HEK293 (cell line): ENCODE measurements around the gene ZNF565.

Experiments
- CTCF ChIA-PET: fragments of 350-600 bp; formaldehyde crosslinking; extraction: SDS; loops from one replicate; lab custom pipeline; 2021; ENCODE audit warnings: antibody characterized with exemption; lab: Yijun Ruan, JAX
- POLR2A ChIA-PET: fragments of 300-600 bp; formaldehyde crosslinking; extraction: SDS; loops from one replicate; lab custom pipeline; 2020; ENCODE audit warnings: antibody characterized with exemption, inconsistent platforms; lab: Yijun Ruan, JAX
- H3K27ac ChIP-seq: fragments of 200-500 bp; sonication (Bioruptor generic); 2 replicates; pipeline ENCODE4 v1.5.1; 2014; ENCODE audit warnings: low read depth, low read length, control low read depth, inconsistent platforms; ENCODE audit errors: extremely low read depth
- H3K36me3 ChIP-seq, 2 experiments: fragments of 200-500 bp in 1 of 2; sonication (Bioruptor generic) in 1 of 2; 1 replicate in 1 of 2; 2 replicates in 1 of 2; pipeline ENCODE4 v1.5.1; 2014 to 2017; ENCODE audit warnings: inconsistent platforms in 2 of 2, low read length in 2 of 2; ENCODE audit not compliant: control insufficient read depth in 2 of 2, insufficient read depth in 1 of 2
- H3K4me1 ChIP-seq: fragments of 200-500 bp; sonication (Bioruptor generic); 2 replicates; pipeline ENCODE4 v1.5.1; 2014; ENCODE audit warnings: mild to moderate bottlenecking, low read length, inconsistent platforms; ENCODE audit not compliant: control insufficient read depth, insufficient read depth
- H3K4me3 ChIP-seq: 2 replicates; pipeline ENCODE4 v1.5.1; 2011; ENCODE audit warnings: low read depth, mild to moderate bottlenecking, control low read depth, low read length, moderate library complexity
- H3K9me3 ChIP-seq: fragments of 200-500 bp; sonication (Bioruptor generic); 2 replicates; pipeline ENCODE4 v1.5.1; 2014; ENCODE audit warnings: low read depth, low read length, inconsistent platforms; ENCODE audit not compliant: control insufficient read depth, insufficient read depth
- GLIS2 ChIP-seq: fragments of 450-650 bp; formaldehyde crosslinking; IDR thresholded peaks from 2 replicates; pipeline ENCODE4 v1.5.1; 2016; ENCODE audit warnings: missing biosample characterization, missing genetic modification characterization
- KLF8 ChIP-seq: fragments of 450-650 bp; formaldehyde crosslinking; IDR thresholded peaks from 2 replicates; pipeline ENCODE4 v1.5.1; 2016; ENCODE audit warnings: missing biosample characterization, missing genetic modification characterization
- PRDM1 ChIP-seq: fragments of 450-650 bp; formaldehyde crosslinking; IDR thresholded peaks from 2 replicates; pipeline ENCODE4; 2016; ENCODE audit warnings: missing biosample characterization, missing genetic modification characterization
- SETDB1 ChIP-seq: IDR thresholded peaks from one replicate; pipeline ENCODE4 v1.6.1; 2017; ENCODE audit warnings: mild to moderate bottlenecking, low read length, moderate library complexity, mixed read lengths; ENCODE audit not compliant: insufficient read length
- SP7 ChIP-seq: fragments of 450-650 bp; formaldehyde crosslinking; IDR thresholded peaks from 2 replicates; pipeline ENCODE4 v1.5.1; 2016; ENCODE audit warnings: missing biosample characterization, missing genetic modification characterization
- ZFHX2 ChIP-seq: fragments of 450-650 bp; formaldehyde crosslinking; conservative IDR thresholded peaks from 2 replicates; pipeline ENCODE4 v1.5.1; 2016; ENCODE audit warnings: missing biosample characterization, missing genetic modification characterization
- ZNF175 ChIP-seq: fragments of 450-650 bp; formaldehyde crosslinking; IDR thresholded peaks from 2 replicates; pipeline ENCODE4 v1.5.1; 2016; ENCODE audit warnings: missing biosample characterization, missing genetic modification characterization
- ZNF214 ChIP-seq: fragments of 450-650 bp; formaldehyde crosslinking; IDR thresholded peaks from 2 replicates; pipeline ENCODE4 v1.5.1; 2017; ENCODE audit warnings: missing biosample characterization, mild to moderate bottlenecking, missing genetic modification characterization, borderline replicate concordance
- ZNF239 ChIP-seq: fragments of 450-650 bp; formaldehyde crosslinking; IDR thresholded peaks from 2 replicates; pipeline ENCODE4 v1.5.1; 2016; ENCODE audit warnings: missing biosample characterization, missing genetic modification characterization
- ZNF274 ChIP-seq, 2 experiments: fragments of 200-500 bp in 1 of 2; fragments of 450-650 bp in 1 of 2; sonication (Bioruptor generic) in 1 of 2; formaldehyde crosslinking in 1 of 2; IDR thresholded peaks; 2 replicates each; pipeline versions ENCODE4 v1.5.1 to v1.6.1; 2014 to 2016; ENCODE audit warnings: borderline replicate concordance in 1 of 2, inconsistent platforms in 1 of 2, low read length in 1 of 2, missing biosample characterization in 1 of 2, missing genetic modification characterization in 1 of 2
- ZNF433 ChIP-seq: fragments of 450-650 bp; formaldehyde crosslinking; IDR thresholded peaks from 2 replicates; pipeline ENCODE4 v1.5.1; 2016; ENCODE audit warnings: missing biosample characterization, missing genetic modification characterization, low read depth
- ZNF510 ChIP-seq: fragments of 450-650 bp; formaldehyde crosslinking; IDR thresholded peaks from 2 replicates; pipeline ENCODE4 v1.5.1; 2018; ENCODE audit warnings: mild to moderate bottlenecking, missing genetic modification characterization, missing biosample characterization; ENCODE audit not compliant: insufficient replicate concordance
- ZNF544 ChIP-seq: fragments of 450-650 bp; formaldehyde crosslinking; IDR thresholded peaks from 2 replicates; pipeline ENCODE4 v1.5.0; 2017; ENCODE audit warnings: missing biosample characterization, missing genetic modification characterization
- ZNF548 ChIP-seq: fragments of 450-650 bp; formaldehyde crosslinking; IDR thresholded peaks from 2 replicates; pipeline ENCODE4 v1.5.1; 2016; ENCODE audit warnings: missing biosample characterization, missing genetic modification characterization
- ZNF558 ChIP-seq: fragments of 450-650 bp; formaldehyde crosslinking; IDR thresholded peaks from 2 replicates; pipeline ENCODE4 v1.5.1; 2016; ENCODE audit warnings: missing biosample characterization, missing genetic modification characterization
- ZNF596 ChIP-seq: fragments of 450-650 bp; IDR thresholded peaks from 2 replicates; pipeline ENCODE4 v1.5.0; 2018; ENCODE audit warnings: missing biosample characterization, mild to moderate bottlenecking, missing genetic modification characterization, moderate library complexity
- ZNF610 ChIP-seq: fragments of 450-650 bp; formaldehyde crosslinking; IDR thresholded peaks from 2 replicates; pipeline ENCODE4 v1.5.1; 2016; ENCODE audit warnings: missing biosample characterization, missing genetic modification characterization, borderline replicate concordance
- ZNF664 ChIP-seq: fragments of 450-650 bp; formaldehyde crosslinking; IDR thresholded peaks from 2 replicates; pipeline ENCODE4 v1.5.1; 2016; ENCODE audit warnings: missing biosample characterization, missing genetic modification characterization
- ZSCAN30 ChIP-seq: fragments of 450-650 bp; IDR thresholded peaks from 2 replicates; pipeline ENCODE4 v1.5.1; 2018; ENCODE audit warnings: missing biosample characterization, mild to moderate bottlenecking, missing genetic modification characterization, moderate library complexity
- TF ChIP-seq, protein P1 (sequence below): fragments of 450-650 bp; formaldehyde crosslinking; IDR thresholded peaks from 2 replicates; pipeline ENCODE4 v1.5.1; 2016; ENCODE audit warnings: missing biosample characterization, missing genetic modification characterization
- TF ChIP-seq, protein P2 (sequence below): fragments of 450-650 bp; formaldehyde crosslinking; IDR thresholded peaks from 2 replicates; pipeline ENCODE4 v1.5.1; 2016; ENCODE audit warnings: missing biosample characterization, missing genetic modification characterization
- TF ChIP-seq, protein P3 (sequence below): fragments of 450-650 bp; formaldehyde crosslinking; IDR thresholded peaks from 2 replicates; pipeline ENCODE4 v1.5.1; 2016; ENCODE audit warnings: missing biosample characterization, missing genetic modification characterization
- TF ChIP-seq, protein P4 (sequence below): fragments of 450-650 bp; formaldehyde crosslinking; IDR thresholded peaks from 2 replicates; pipeline ENCODE4 v1.5.1; 2016; ENCODE audit warnings: missing biosample characterization, missing genetic modification characterization, low read depth

ZNF565 gene

DNA sequence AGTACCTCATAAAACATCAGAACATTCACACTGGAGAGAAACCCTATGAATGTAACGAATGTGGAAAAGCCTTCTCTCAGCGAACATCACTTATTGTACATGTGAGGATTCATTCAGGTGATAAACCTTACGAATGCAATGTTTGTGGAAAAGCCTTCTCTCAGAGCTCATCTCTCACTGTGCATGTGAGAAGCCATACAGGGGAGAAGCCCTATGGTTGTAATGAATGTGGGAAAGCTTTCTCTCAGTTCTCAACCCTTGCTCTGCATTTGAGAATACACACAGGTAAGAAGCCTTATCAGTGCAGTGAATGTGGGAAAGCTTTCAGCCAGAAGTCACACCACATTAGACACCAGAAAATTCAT, 22.5 kb upstream of the ZNF565 start:
- Histone ChIP-seq H3K4me1 (no peaks in the 10 kb centered on the region), H3K9me3 (peaks cover 54% of the 10 kb centered on the region), H3K36me3 (peaks cover 72 to 93% of the 10 kb centered on the region in 2 experiments), H3K27ac (no peak overlapping the region), H3K4me3 (no peak overlapping the region)
- ChIA-PET CTCF (interaction anchor here (0.6 kb wide), 1 partner anchor 646 kb away, joined by 3 read pairs; no protein-coding TSS in a partner anchor), POLR2A (interaction anchor here (1.4 kb wide), 1 partner anchor 22 kb away, joined by 4 read pairs; the partner anchor contains the start of genes ZNF146 and ZNF565)
- TF ChIP-seq ZNF664 (tag by site-specific recombination) (no peak), ZNF510 (tag by site-specific recombination) (no peak), ZNF544 (no peak), ZNF610 (tag by site-specific recombination) (no peak), ZNF274 (IDR thresholded peaks at IDR 0.05; ENCODE audit: low read length) (peak; percentile 64; the same call in 1 of the 2 replicates), ZNF274 (tag by site-specific recombination; IDR thresholded peaks at IDR 0.05; ENCODE audit: borderline replicate concordance) (peak; percentile 97), SETDB1 (peak; percentile 77), SP7 (no peak), ZNF175 (tag by site-specific recombination) (no peak), ZNF548 (tag by site-specific recombination) (no peak), KLF8 (no peak), ZFHX2 (tag by site-specific recombination) (no peak), PRDM1 (tag by site-specific recombination) (no peak), GLIS2 (tag by site-specific recombination) (no peak), ZNF558 (tag by site-specific recombination) (no peak), ZNF433 (tag by site-specific recombination) (no peak), ZSCAN30 (tag by site-specific recombination) (peak; percentile 20; the same call in 1 of the 2 replicates), ZNF596 (tag by site-specific recombination) (no peak), ZNF214 (no peak), ZNF239 (peak; percentile 27; the same call in 1 of the 2 replicates)
- TF ChIP-seq, protein P1, sequence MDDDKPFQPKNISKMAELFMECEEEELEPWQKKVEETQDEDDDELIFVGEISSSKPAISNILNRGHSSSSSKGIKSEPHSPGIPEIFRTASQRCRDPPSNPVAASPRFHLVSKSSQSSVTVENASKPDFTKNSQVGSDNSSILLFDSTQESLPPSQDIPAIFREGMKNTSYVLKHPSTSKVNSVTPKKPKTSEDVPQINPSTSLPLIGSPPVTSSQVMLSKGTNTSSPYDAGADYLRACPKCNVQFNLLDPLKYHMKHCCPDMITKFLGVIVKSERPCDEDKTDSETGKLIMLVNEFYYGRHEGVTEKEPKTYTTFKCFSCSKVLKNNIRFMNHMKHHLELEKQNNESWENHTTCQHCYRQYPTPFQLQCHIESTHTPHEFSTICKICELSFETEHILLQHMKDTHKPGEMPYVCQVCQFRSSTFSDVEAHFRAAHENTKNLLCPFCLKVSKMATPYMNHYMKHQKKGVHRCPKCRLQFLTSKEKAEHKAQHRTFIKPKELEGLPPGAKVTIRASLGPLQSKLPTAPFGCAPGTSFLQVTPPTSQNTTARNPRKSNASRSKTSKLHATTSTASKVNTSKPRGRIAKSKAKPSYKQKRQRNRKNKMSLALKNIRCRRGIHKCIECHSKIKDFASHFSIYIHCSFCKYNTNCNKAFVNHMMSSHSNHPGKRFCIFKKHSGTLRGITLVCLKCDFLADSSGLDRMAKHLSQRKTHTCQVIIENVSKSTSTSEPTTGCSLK (tag by site-specific recombination): no peak
- TF ChIP-seq, protein P2, sequence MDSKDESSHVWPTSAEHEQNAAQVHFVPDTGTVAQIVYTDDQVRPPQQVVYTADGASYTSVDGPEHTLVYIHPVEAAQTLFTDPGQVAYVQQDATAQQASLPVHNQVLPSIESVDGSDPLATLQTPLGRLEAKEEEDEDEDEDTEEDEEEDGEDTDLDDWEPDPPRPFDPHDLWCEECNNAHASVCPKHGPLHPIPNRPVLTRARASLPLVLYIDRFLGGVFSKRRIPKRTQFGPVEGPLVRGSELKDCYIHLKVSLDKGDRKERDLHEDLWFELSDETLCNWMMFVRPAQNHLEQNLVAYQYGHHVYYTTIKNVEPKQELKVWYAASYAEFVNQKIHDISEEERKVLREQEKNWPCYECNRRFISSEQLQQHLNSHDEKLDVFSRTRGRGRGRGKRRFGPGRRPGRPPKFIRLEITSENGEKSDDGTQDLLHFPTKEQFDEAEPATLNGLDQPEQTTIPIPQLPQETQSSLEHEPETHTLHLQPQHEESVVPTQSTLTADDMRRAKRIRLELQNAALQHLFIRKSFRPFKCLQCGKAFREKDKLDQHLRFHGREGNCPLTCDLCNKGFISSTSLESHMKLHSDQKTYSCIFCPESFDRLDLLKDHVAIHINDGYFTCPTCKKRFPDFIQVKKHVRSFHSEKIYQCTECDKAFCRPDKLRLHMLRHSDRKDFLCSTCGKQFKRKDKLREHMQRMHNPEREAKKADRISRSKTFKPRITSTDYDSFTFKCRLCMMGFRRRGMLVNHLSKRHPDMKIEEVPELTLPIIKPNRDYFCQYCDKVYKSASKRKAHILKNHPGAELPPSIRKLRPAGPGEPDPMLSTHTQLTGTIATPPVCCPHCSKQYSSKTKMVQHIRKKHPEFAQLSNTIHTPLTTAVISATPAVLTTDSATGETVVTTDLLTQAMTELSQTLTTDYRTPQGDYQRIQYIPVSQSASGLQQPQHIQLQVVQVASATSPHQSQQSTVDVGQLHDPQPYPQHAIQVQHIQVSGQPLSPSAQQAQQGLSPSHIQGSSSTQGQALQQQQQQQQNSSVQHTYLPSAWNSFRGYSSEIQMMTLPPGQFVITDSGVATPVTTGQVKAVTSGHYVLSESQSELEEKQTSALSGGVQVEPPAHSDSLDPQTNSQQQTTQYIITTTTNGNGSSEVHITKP (tag by site-specific recombination): no peak
- TF ChIP-seq, protein P3, sequence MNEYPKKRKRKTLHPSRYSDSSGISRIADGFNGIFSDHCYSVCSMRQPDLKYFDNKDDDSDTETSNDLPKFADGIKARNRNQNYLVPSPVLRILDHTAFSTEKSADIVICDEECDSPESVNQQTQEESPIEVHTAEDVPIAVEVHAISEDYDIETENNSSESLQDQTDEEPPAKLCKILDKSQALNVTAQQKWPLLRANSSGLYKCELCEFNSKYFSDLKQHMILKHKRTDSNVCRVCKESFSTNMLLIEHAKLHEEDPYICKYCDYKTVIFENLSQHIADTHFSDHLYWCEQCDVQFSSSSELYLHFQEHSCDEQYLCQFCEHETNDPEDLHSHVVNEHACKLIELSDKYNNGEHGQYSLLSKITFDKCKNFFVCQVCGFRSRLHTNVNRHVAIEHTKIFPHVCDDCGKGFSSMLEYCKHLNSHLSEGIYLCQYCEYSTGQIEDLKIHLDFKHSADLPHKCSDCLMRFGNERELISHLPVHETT: no peak
- TF ChIP-seq, protein P4, sequence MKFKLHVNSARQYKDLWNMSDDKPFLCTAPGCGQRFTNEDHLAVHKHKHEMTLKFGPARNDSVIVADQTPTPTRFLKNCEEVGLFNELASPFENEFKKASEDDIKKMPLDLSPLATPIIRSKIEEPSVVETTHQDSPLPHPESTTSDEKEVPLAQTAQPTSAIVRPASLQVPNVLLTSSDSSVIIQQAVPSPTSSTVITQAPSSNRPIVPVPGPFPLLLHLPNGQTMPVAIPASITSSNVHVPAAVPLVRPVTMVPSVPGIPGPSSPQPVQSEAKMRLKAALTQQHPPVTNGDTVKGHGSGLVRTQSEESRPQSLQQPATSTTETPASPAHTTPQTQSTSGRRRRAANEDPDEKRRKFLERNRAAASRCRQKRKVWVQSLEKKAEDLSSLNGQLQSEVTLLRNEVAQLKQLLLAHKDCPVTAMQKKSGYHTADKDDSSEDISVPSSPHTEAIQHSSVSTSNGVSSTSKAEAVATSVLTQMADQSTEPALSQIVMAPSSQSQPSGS (tag by site-specific recombination): no peak
